Measurements from ENCODE around the gene PPFIA2. TPM values are rescaled to one million over a fixed set of nuclear protein-coding genes. Genes with fewer than 3 reads are reported as not detected.

PPFIA2 gene
- polyA plus RNA-seq, 1 donor from 2014 or later: 65.3 TPM

DNA sequence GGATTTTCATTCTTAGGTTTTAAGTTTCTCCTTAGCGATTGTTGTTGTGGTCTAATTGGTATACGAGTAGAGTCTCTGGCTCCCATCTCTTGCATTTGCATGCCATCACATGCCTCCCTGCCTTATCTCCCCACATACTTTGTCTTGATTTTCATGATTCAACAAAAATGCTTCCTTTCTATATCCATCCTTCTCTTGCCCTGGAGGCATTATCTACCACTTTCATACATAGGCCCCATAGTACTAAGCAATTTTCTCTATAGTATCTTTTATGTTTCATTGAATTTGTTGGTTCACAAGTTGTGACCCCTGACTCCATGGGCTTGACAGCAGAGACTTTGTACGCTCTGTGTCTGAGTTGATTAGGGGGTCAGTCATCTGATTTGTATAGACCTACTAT, 455.2 kb downstream of the PPFIA2 start:
- Histone ChIP-seq H3K9me2 (ENCODE audit: insufficient read depth, low read length) (no peaks in the 10 kb centered on the region), H3K4me2 (ENCODE audit: low read length) (no peak overlapping the region), H2AFZ (ENCODE audit: low read depth, low read length) (no peak overlapping the region), H3K27ac (ENCODE audit: low read length) (no peak overlapping the region), H3F3A (ENCODE audit: insufficient read depth, low read length, poor library complexity, severe bottlenecking) (no peaks in the 10 kb centered on the region), H3K9ac (ENCODE audit: low read length) (no peak overlapping the region), H3K9me3 (ENCODE audit: low read length) (no peaks in the 10 kb centered on the region), H3K27me3 (ENCODE audit: insufficient read depth, low read depth, low read length) (no peaks in the 10 kb centered on the region), H3K36me3 (ENCODE audit: insufficient read depth, low read length) (no peaks in the 10 kb centered on the region), H3K4me3 (ENCODE audit: low read length) (no peak overlapping the region), H4K20me1 (ENCODE audit: insufficient read depth) (no peaks in the 10 kb centered on the region), H3K79me2 (replicated peaks; ENCODE audit: insufficient read depth, low read length) (no peaks in the 10 kb centered on the region)
- TF ChIP-seq, protein P1, sequence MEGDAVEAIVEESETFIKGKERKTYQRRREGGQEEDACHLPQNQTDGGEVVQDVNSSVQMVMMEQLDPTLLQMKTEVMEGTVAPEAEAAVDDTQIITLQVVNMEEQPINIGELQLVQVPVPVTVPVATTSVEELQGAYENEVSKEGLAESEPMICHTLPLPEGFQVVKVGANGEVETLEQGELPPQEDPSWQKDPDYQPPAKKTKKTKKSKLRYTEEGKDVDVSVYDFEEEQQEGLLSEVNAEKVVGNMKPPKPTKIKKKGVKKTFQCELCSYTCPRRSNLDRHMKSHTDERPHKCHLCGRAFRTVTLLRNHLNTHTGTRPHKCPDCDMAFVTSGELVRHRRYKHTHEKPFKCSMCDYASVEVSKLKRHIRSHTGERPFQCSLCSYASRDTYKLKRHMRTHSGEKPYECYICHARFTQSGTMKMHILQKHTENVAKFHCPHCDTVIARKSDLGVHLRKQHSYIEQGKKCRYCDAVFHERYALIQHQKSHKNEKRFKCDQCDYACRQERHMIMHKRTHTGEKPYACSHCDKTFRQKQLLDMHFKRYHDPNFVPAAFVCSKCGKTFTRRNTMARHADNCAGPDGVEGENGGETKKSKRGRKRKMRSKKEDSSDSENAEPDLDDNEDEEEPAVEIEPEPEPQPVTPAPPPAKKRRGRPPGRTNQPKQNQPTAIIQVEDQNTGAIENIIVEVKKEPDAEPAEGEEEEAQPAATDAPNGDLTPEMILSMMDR (IDR thresholded peaks at IDR 0.05; ENCODE audit: poor library complexity, severe bottlenecking): no peak
- TF ChIP-seq TAF1 (IDR thresholded peaks at IDR 0.05; ENCODE audit: low read depth) (no peak), POLR2AphosphoS5 (IDR thresholded peaks at IDR 0.05) (no peak), SMC3 (conservative IDR thresholded peaks at IDR 0.05; ENCODE audit: poor library complexity) (no peak), EZH2 (IDR thresholded peaks at IDR 0.05; ENCODE audit: borderline replicate concordance, insufficient read depth, low read length, poor library complexity, severe bottlenecking) (no peak)

DNA sequence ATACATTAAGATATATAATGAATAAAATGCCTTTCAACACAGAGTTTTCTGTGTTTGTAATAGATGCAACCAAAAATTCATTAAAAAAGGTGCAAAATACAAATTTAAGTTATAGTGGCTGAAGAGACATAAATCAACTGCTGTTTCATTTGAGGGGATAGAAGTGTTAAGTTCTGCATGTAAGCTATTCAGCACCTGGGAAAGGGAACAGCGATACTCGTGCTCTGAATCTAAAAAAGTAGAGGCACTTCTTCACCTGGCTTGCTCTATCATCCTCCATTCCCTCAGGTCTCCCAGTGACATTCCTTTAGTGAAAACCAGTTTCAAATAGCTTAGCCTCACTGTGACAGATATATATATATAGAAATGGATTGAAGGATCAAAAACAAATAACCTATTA, 458.7 kb downstream of the PPFIA2 start:
- H3K27ac ChIP-seq (ENCODE audit: low read length): no peak overlapping the region
- TF ChIP-seq POLR2AphosphoS5 (IDR thresholded peaks at IDR 0.05) (no peak), EZH2 (IDR thresholded peaks at IDR 0.05; ENCODE audit: borderline replicate concordance, insufficient read depth, low read length, poor library complexity, severe bottlenecking) (no peak), SMC3 (conservative IDR thresholded peaks at IDR 0.05; ENCODE audit: poor library complexity) (no peak), RAD21 (conservative IDR thresholded peaks at IDR 0.05) (no peak), EP300 (conservative IDR thresholded peaks at IDR 0.05; ENCODE audit: poor library complexity, severe bottlenecking) (no peak), MXI1 (conservative IDR thresholded peaks at IDR 0.05; ENCODE audit: poor library complexity, severe bottlenecking) (no peak), TAF1 (IDR thresholded peaks at IDR 0.05; ENCODE audit: low read depth) (no peak)
- TF ChIP-seq, protein P1 (IDR thresholded peaks at IDR 0.05; ENCODE audit: poor library complexity, severe bottlenecking): no peak
- TF ChIP-seq, protein P2, sequence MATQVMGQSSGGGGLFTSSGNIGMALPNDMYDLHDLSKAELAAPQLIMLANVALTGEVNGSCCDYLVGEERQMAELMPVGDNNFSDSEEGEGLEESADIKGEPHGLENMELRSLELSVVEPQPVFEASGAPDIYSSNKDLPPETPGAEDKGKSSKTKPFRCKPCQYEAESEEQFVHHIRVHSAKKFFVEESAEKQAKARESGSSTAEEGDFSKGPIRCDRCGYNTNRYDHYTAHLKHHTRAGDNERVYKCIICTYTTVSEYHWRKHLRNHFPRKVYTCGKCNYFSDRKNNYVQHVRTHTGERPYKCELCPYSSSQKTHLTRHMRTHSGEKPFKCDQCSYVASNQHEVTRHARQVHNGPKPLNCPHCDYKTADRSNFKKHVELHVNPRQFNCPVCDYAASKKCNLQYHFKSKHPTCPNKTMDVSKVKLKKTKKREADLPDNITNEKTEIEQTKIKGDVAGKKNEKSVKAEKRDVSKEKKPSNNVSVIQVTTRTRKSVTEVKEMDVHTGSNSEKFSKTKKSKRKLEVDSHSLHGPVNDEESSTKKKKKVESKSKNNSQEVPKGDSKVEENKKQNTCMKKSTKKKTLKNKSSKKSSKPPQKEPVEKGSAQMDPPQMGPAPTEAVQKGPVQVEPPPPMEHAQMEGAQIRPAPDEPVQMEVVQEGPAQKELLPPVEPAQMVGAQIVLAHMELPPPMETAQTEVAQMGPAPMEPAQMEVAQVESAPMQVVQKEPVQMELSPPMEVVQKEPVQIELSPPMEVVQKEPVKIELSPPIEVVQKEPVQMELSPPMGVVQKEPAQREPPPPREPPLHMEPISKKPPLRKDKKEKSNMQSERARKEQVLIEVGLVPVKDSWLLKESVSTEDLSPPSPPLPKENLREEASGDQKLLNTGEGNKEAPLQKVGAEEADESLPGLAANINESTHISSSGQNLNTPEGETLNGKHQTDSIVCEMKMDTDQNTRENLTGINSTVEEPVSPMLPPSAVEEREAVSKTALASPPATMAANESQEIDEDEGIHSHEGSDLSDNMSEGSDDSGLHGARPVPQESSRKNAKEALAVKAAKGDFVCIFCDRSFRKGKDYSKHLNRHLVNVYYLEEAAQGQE (IDR thresholded peaks at IDR 0.05; ENCODE audit: borderline replicate concordance): no peak
- H3K79me2 ChIP-seq (replicated peaks; ENCODE audit: insufficient read depth, low read length): no peaks in the 10 kb centered on the region
- no peaks in the 10 kb centered on the region for H4K20me1 ChIP-seq (ENCODE audit: insufficient read depth)
- H3K4me2 ChIP-seq (ENCODE audit: low read length): no peak overlapping the region
- no peaks in the 10 kb centered on the region for H3K9me3 ChIP-seq (ENCODE audit: low read length)
- H3K9ac ChIP-seq (ENCODE audit: low read length): no peak overlapping the region
- H3K27me3 ChIP-seq (ENCODE audit: insufficient read depth, low read depth, low read length): no peaks in the 10 kb centered on the region
- no peaks in the 10 kb centered on the region for H3F3A ChIP-seq (ENCODE audit: insufficient read depth, low read length, poor library complexity, severe bottlenecking)
- H3K4me3 ChIP-seq (ENCODE audit: low read length): no peak overlapping the region
- no peak overlapping the region for H2AFZ ChIP-seq (ENCODE audit: low read depth, low read length)
- no peaks in the 10 kb centered on the region for H3K36me3 ChIP-seq (ENCODE audit: insufficient read depth, low read length)
- H3K9me2 ChIP-seq (ENCODE audit: insufficient read depth, low read length): no peaks in the 10 kb centered on the region

Measured in neural cell (in vitro differentiated cells).